Measurements from ENCODE around the gene MANBA. TPM values are rescaled to one million over a fixed set of nuclear protein-coding genes. Genes with fewer than 3 reads are reported as not detected.

The MANBA gene
- total and polyA plus RNA-seq, 2 of the 13 experiments (the other 11 are each of a cell fraction or from before 2014, with no cell fraction given): 11.7 to 33.3 TPM

DNA sequence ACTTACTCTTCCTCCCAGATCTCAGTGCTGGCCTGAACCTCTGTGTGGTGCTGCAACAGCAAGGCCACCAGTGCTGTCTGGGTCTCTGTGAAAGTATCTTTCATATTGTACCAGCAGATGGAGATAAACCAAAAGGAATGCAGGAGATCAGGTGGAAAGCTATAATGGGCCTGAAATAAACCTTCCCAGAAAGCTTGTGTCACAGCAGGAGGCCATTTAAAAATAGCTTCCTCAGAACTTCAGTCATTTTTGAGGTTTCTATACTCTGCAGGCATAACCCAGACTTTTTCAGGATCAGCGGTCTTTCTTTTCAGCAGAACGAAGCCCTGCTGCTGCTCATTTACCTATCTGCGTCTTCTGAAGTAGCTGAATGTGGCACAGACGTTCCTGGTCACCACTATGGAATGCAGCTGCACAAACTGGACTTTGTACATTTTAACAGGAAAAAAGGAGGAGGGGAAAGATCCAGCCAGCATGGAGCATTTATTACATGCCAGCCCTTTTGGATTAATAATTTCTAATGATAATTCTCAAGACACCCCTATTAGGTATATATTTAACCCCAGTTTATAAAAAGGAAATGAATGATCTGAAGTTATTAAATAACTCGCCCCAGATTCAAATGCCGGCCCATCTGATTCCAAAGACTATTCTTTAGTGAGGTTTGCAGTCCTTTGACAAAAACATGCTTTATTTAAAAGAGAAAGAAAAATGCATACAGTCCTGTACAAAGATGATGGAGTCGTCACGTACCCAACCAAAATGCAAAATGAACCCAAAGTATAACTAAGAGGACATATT, 139.9 kb downstream of the MANBA start (continued):
- TF ChIP-seq SMAD3 (CRISPR knock-in tag; IDR thresholded peaks at IDR 0.05) (no peak), GFI1 (CRISPR knock-in tag; IDR thresholded peaks at IDR 0.05; ENCODE audit: borderline replicate concordance) (no peak), ZNF333 (CRISPR knock-in tag; IDR thresholded peaks at IDR 0.05; ENCODE audit: borderline replicate concordance) (no peak), STAT5B (CRISPR knock-in tag; IDR thresholded peaks at IDR 0.05) (no peak), PATZ1 (CRISPR knock-in tag; IDR thresholded peaks at IDR 0.05) (no peak), ZNF441 (CRISPR knock-in tag; IDR thresholded peaks at IDR 0.05; ENCODE audit: borderline replicate concordance) (no peak), CTCF (CRISPR knock-in tag; IDR thresholded peaks at IDR 0.05) (peak; percentile 87), TSC22D2 (CRISPR knock-in tag; IDR thresholded peaks at IDR 0.05; ENCODE audit: borderline replicate concordance) (0 out of 2 replicates have a peak, but pooled peaks have one; percentile 15), AGO1 (IDR thresholded peaks at IDR 0.05; ENCODE audit: low read depth, low read length, poor library complexity, severe bottlenecking) (no peak), ZGPAT (CRISPR knock-in tag; IDR thresholded peaks at IDR 0.05) (peak; percentile 64), GABPA (IDR thresholded peaks at IDR 0.05; ENCODE audit: low read depth, low read length) (no peak), GABPA (CRISPR knock-in tag; IDR thresholded peaks at IDR 0.05; ENCODE audit: low read depth) (no peak), PHF8 (CRISPR knock-in tag; IDR thresholded peaks at IDR 0.05) (peak; percentile 50), GATA4 (IDR thresholded peaks at IDR 0.05; ENCODE audit: borderline replicate concordance, low read depth) (no peak), SPEN (CRISPR knock-in tag; IDR thresholded peaks at IDR 0.05; ENCODE audit: low read depth) (0 out of 2 replicates have a peak, but pooled peaks have one; percentile 43), IKZF4 (CRISPR knock-in tag; IDR thresholded peaks at IDR 0.05; ENCODE audit: borderline replicate concordance, low read depth, not compliant biosample characterization) (no peak), HNRNPL (IDR thresholded peaks at IDR 0.05; ENCODE audit: low read depth, low read length) (no peak), ZSCAN21 (CRISPR knock-in tag; IDR thresholded peaks at IDR 0.05; ENCODE audit: borderline replicate concordance) (no peak), ATF6 (CRISPR knock-in tag; conservative IDR thresholded peaks at IDR 0.05) (no peak)
- TF ChIP-seq, protein P1, sequence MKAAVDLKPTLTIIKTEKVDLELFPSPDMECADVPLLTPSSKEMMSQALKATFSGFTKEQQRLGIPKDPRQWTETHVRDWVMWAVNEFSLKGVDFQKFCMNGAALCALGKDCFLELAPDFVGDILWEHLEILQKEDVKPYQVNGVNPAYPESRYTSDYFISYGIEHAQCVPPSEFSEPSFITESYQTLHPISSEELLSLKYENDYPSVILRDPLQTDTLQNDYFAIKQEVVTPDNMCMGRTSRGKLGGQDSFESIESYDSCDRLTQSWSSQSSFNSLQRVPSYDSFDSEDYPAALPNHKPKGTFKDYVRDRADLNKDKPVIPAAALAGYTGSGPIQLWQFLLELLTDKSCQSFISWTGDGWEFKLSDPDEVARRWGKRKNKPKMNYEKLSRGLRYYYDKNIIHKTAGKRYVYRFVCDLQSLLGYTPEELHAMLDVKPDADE (CRISPR knock-in tag; IDR thresholded peaks at IDR 0.05): no peak
